Stomach (tissue), 9 donors: ENCODE data around the gene NBEAL2. TPM values are rescaled to one million over a fixed set of nuclear protein-coding genes. Genes with fewer than 3 reads are reported as not detected.
A peak's percentile ranks its signal among the peaks of the same experiment; 100 is the strongest.

Source experiments
- DNase-seq, 2 donors: peaks; one replicate each; pipeline versions ENCODE4 v3.0.0 to v3.0.0-alpha.2; 2013 to 2019
- H3K27ac ChIP-seq, 5 donors: fragments of 200-600 bp in 4 of 5; sonication (generic) in 4 of 5; one replicate each; pipeline ENCODE4 v1.5.1; 2013 to 2019; ENCODE audit warnings: mild to moderate bottlenecking in 1 of 5, moderate library complexity in 1 of 5
- H3K27me3 ChIP-seq, 3 donors: fragments of 200-600 bp; sonication (generic); one replicate each; pipeline ENCODE4 v1.5.1; 2017 to 2019; ENCODE audit warnings: mixed run types in 1 of 3
- H3K36me3 ChIP-seq, 4 donors: fragments of 200-600 bp; sonication (generic); 1 replicate in 3 of 4; 2 replicates in 1 of 4; pipeline ENCODE4 v1.5.1; 2016 to 2019
- H3K4me1 ChIP-seq, 4 donors: fragments of 200-600 bp; sonication (generic); one replicate each; pipeline ENCODE4 v1.5.1; 2016 to 2019
- H3K4me3 ChIP-seq, 4 donors: fragments of 200-600 bp; sonication (generic) in 3 of 4; one replicate each; pipeline ENCODE4 v1.5.1; 2016 to 2019; ENCODE audit warnings: mild to moderate bottlenecking in 1 of 4
- H3K9me3 ChIP-seq, 4 donors: fragments of 200-600 bp; sonication (generic); one replicate each; pipeline ENCODE4 v1.5.1; 2016 to 2019
- EP300 ChIP-seq: sonication (generic); formaldehyde crosslinking; IDR thresholded peaks from one replicate; pipeline ENCODE4 v1.6.1; 2017; ENCODE audit warnings: antibody characterized with exemption
- POLR2A ChIP-seq, 4 donors: fragments of 450-650 bp; IDR thresholded peaks; one replicate each; pipeline ENCODE4 v1.6.1; 2016; ENCODE audit warnings: antibody characterized with exemption in 4 of 4, control low read depth in 2 of 4, mild to moderate bottlenecking in 1 of 4, moderate library complexity in 1 of 4
- POLR2AphosphoS5 ChIP-seq, 3 donors: sonication (generic); formaldehyde crosslinking; IDR thresholded peaks; one replicate each; pipeline ENCODE4 v1.6.1; 2016; ENCODE audit warnings: antibody characterized with exemption in 3 of 3
- WGBS, 5 donors: extraction: QIAGEN DNeasy Blood & Tissue Kit in 3 of 5; methylation state at CpG; one replicate each; pipeline versions ENCODE4 v1.1.5 to v1.1.7; 2013 to 2018; 5-methylcytosine and 5-hydroxymethylcytosine counted together
- intact Hi-C: fragments of 100-400 bp; cut with DNase I; formaldehyde crosslinking; loops from one replicate; pipeline ENCODE4 v1.15.1; 2023; ENCODE audit warnings: low total_unique reads
- polyA plus RNA-seq, 3 donors: library from polyadenylated mRNA; stranded (reverse); fragments of 200-250 nt; gene quantifications; one replicate each; pipeline ENCODE4 v1.2.3, GENCODE V29; 2013
- total RNA-seq, 5 donors: library from RNA; depleted of rRNA; stranded (reverse); fragments of >200 nt; gene quantifications; one replicate each; pipeline versions ENCODE4 v1.1.0 to v1.2.3, GENCODE V29; 2014 to 2016
- TF ChIP-seq, protein P1 (sequence below), 7 experiments: fragments of 450-650 bp in 4 of 7; fragments of 200-600 bp in 3 of 7; sonication (generic) in 3 of 7; IDR thresholded peaks; one replicate each; pipeline ENCODE4 v1.5.1; 2016 to 2019; ENCODE audit warnings: antibody characterized with exemption in 7 of 7, control low read depth in 2 of 7, mild to moderate bottlenecking in 1 of 7
- donor health status: healthy with polysubstance abuse.
- donor health status: Bipolar disorder and iron deficiency.
- donor health status: healthy.

The NBEAL2 gene
- total and polyA plus RNA-seq, 8 donors = 35.0 to 653 (median 214) TPM

DNA sequence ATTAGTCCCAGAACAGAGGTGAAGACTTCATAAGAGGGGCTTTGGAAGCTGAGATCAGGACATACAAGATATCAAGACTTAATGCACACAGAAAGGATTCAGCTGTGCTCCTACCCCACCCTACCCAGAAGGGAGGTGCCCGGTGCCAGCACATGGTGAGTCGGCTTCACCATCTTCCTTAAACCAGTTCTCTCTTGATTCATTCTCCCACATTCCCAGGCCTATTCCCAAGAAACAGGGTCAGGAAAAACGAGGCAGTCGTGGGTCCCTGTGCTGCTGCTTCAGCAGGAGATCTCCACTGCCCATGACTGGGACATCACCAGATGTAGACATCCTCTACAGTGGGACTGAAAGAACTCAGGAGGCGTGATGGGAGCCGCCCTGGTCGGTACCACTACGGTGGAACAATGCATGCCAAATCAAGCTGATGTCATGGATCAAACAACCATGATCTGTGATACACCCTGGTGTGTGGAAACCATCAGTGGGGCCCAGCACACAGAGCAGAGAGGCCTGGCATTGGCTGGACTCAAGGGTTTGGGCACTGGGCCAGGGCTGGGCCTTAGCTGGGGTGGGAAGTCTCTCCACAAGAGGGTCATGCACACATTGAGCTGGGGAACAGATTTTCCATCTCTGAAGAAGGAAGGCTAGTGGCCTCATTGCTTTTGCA, 44.8 kb upstream of the NBEAL2 start:
- intact Hi-C loops = no loop called here
- no peak overlapping the region for H3K4me3 ChIP-seq
- TF ChIP-seq EP300 (no peak), POLR2AphosphoS5 (IDR thresholded peaks at IDR 0.05) (no peak), POLR2A (IDR thresholded peaks at IDR 0.05) (no peak)
- TF ChIP-seq, protein P1, sequence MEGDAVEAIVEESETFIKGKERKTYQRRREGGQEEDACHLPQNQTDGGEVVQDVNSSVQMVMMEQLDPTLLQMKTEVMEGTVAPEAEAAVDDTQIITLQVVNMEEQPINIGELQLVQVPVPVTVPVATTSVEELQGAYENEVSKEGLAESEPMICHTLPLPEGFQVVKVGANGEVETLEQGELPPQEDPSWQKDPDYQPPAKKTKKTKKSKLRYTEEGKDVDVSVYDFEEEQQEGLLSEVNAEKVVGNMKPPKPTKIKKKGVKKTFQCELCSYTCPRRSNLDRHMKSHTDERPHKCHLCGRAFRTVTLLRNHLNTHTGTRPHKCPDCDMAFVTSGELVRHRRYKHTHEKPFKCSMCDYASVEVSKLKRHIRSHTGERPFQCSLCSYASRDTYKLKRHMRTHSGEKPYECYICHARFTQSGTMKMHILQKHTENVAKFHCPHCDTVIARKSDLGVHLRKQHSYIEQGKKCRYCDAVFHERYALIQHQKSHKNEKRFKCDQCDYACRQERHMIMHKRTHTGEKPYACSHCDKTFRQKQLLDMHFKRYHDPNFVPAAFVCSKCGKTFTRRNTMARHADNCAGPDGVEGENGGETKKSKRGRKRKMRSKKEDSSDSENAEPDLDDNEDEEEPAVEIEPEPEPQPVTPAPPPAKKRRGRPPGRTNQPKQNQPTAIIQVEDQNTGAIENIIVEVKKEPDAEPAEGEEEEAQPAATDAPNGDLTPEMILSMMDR (IDR thresholded peaks at IDR 0.05) = no peak
- peak in 1 of 2 donors; percentile 60 for DNase-seq
- no peaks in the 10 kb centered on the region for H3K9me3 ChIP-seq
- H3K4me1 ChIP-seq = peaks cover 79 to 100% (median 93%) of the 10 kb centered on the region in 4 donors
- H3K27ac ChIP-seq = peak overlapping the region; percentile 77 to 88 (median 87)
- H3K27me3 ChIP-seq = no peaks in the 10 kb centered on the region
- WGBS, 5 donors = 54 to 68% (median 56%) methylated on average over 8 of the region's 8 CpGs
- peaks cover 16 to 33% (median 29%) of the 10 kb centered on the region in 4 donors for H3K36me3 ChIP-seq

DNA sequence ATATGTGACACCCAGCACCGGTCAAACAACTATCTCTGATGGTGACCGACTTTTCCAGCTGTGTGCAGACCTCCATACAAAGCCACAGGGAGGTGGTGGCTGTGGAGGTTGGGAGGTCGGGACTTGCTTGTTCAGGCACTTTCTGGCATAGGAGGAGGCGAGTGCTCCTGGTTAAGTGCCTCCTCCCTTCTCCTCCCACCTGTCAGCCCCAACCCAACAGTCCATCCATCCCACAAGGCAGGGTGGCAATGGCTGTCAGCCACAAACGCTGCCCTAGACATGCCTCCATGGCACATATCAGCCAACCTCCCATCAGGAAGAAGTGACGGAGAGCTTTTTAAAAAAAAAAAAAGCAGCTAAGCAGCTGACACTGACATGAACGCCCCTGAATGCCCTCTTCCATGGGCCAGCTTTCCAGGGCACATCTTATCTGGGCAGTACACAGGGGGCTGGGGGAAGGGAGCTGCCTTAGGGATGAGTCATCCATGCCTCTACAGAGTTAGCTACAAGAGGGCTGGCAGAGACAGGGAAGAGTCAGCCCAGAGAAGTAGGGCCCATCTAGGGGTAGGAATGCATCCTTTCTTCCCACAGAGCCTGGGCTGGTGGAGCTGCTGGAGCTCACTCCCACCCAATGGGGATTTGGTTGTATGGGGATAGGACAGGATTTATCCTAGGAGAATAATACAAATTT, 44.2 kb upstream of the NBEAL2 start:
- TF ChIP-seq POLR2AphosphoS5 (IDR thresholded peaks at IDR 0.05) (peak; percentile 51 to 79 (median 74)), POLR2A (IDR thresholded peaks at IDR 0.05) (no peak), EP300 (peak; percentile 42)
- TF ChIP-seq, protein P1 (IDR thresholded peaks at IDR 0.05) = peak in 4 of 7 experiments; percentile 16 to 32 (median 20)
- 43 to 53% (median 50%) methylated on average over 6 to 7 of the region's 7 CpGs for WGBS, 5 donors
- intact Hi-C loops = no loop called here
- Histone ChIP-seq H3K4me3 (no peak overlapping the region), H3K9me3 (no peaks in the 10 kb centered on the region), H3K36me3 (peaks cover 23 to 40% (median 36%) of the 10 kb centered on the region in 4 donors), H3K4me1 (peaks cover 78 to 100% (median 93%) of the 10 kb centered on the region in 4 donors), H3K27me3 (no peaks in the 10 kb centered on the region), H3K27ac (peak overlapping the region; percentile 77 to 88 (median 87))
- DNase-seq = peak; percentile 78 to 92

DNA sequence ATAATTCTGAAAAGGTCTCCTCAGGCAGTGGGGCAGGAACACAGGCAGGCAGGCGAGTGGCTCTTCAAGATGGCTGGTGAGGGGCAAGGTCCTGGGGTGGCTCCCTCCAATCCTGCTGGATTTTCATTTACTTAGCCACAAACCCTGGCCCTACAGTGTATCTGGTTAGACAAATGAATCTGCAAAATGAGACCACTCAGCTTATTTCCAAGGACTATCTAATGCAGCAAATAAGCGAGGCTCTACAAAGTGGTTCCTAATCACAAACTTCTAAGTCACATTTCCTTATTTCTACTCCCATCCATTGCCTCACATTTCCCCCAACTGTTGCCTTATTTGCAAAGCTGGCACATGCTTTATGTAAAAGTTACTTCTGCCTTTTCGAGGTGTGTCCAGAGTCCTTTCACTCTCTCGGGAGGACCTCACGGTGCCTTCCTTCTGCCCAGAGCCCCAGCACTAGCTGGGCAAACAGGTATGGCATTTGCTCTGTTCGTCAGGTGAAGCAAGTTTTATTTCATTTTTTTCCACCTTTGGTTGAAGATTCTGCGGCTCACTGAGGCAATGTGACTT, 43.4 kb upstream of the NBEAL2 start:
- H3K4me3 ChIP-seq = no peak overlapping the region
- peaks cover 29 to 47% (median 43%) of the 10 kb centered on the region in 4 donors for H3K36me3 ChIP-seq
- intact Hi-C loops = no loop called here
- peak overlapping the region; percentile 44 to 88 (median 87) for H3K27ac ChIP-seq
- H3K4me1 ChIP-seq = peaks cover 73 to 100% (median 91%) of the 10 kb centered on the region in 4 donors
- DNase-seq = no peak
- no peaks in the 10 kb centered on the region for H3K27me3 ChIP-seq
- TF ChIP-seq, protein P1 (IDR thresholded peaks at IDR 0.05) = no peak
- TF ChIP-seq POLR2AphosphoS5 (IDR thresholded peaks at IDR 0.05) = no peak
- TF ChIP-seq POLR2A (IDR thresholded peaks at IDR 0.05) = no peak
- TF ChIP-seq EP300 = no peak
- 44 to 66% (median 53%) methylated on average over 7 of the region's 7 CpGs for WGBS, 5 donors
- H3K9me3 ChIP-seq = no peaks in the 10 kb centered on the region

DNA sequence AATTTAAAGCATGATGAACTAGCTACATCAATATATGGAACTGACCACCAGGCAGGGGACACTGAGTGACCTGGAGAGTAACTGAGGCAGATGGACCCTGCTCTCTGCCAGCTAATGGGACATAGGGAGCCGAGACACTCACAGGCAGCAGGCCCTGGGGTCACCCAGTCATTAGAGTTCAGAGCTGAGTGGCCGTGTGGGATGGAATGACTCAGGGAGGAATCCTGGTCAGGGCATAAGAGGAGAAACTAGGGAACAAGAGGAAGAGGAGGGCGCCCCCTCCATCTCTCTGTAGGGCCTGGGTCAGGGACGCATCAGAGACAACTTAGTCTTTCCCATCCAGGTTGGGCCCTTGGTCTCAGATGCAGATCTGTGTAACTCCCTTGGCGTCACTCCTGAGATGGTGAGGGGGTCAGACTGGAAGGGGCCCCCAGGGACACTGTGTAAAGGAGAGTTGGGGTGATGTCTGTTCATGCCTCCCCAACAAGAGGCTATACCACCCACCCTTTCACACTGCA, 42.7 kb upstream of the NBEAL2 start:
- Histone ChIP-seq H3K27me3 (no peaks in the 10 kb centered on the region), H3K27ac (peak overlapping the region; percentile 21 to 88 (median 87)), H3K9me3 (no peaks in the 10 kb centered on the region), H3K4me1 (peaks cover 69 to 98% (median 88%) of the 10 kb centered on the region in 4 donors), H3K36me3 (peaks cover 29 to 47% (median 43%) of the 10 kb centered on the region in 4 donors), H3K4me3 (no peak overlapping the region)
- TF ChIP-seq POLR2A (IDR thresholded peaks at IDR 0.05) (no peak), EP300 (no peak), POLR2AphosphoS5 (IDR thresholded peaks at IDR 0.05) (no peak)
- TF ChIP-seq, protein P1 (IDR thresholded peaks at IDR 0.05) = no peak
- no peak for DNase-seq
- intact Hi-C loops = no loop called here
- 85 to 90% (median 87%) methylated on average over 5 of the region's 5 CpGs for WGBS, 5 donors
